Measurements from ENCODE around the gene TP53BP2. TPM values are rescaled to one million over a fixed set of nuclear protein-coding genes. Genes with fewer than 3 reads are reported as not detected.

The TP53BP2 gene
- total RNA-seq, 1 donor from 2014 or later = 52.9 TPM

- POLR2A ChIA-PET = interaction anchor here (1.0 kb wide), 1 partner anchor 22 kb away, joined by 5 read pairs; no protein-coding TSS in a partner anchor
These were observed 29.9 kb downstream of the TP53BP2 start for GRCh38 chr1:223815865-223816264.

GRCh38 chr1:223815020-223815853 lies 30.5 kb downstream of the TP53BP2 start:
- POLR2A ChIA-PET = interaction anchor here (1.7 kb wide), 1 partner anchor 30 kb away, joined by 3 read pairs; no protein-coding TSS in a partner anchor
- no peak overlapping the region for H3K4me3 Mint-ChIP-seq

More at GRCh38 chr1:223815865-223816264, 29.9 kb downstream of the TP53BP2 start:
- Mint-ChIP-seq H3K4me1 (peaks cover 13% of the 10 kb centered on the region), H3K36me3 (ENCODE audit: low read depth) (peaks cover 63% of the 10 kb centered on the region), H3K27me3 (no peaks in the 10 kb centered on the region), H3K9me3 (no peaks in the 10 kb centered on the region), H3K4me3 (no peak overlapping the region), H3K27ac (no peak overlapping the region)
- intact Hi-C loops (cut with micrococcal nuclease) = no loop called here
- TF ChIP-seq, protein P1, sequence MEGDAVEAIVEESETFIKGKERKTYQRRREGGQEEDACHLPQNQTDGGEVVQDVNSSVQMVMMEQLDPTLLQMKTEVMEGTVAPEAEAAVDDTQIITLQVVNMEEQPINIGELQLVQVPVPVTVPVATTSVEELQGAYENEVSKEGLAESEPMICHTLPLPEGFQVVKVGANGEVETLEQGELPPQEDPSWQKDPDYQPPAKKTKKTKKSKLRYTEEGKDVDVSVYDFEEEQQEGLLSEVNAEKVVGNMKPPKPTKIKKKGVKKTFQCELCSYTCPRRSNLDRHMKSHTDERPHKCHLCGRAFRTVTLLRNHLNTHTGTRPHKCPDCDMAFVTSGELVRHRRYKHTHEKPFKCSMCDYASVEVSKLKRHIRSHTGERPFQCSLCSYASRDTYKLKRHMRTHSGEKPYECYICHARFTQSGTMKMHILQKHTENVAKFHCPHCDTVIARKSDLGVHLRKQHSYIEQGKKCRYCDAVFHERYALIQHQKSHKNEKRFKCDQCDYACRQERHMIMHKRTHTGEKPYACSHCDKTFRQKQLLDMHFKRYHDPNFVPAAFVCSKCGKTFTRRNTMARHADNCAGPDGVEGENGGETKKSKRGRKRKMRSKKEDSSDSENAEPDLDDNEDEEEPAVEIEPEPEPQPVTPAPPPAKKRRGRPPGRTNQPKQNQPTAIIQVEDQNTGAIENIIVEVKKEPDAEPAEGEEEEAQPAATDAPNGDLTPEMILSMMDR (IDR thresholded peaks at IDR 0.05) = no peak
- CTCF ChIA-PET = no interaction called here
- ATAC-seq (ENCODE audit: low read depth) (no peak), DNase-seq (no peak)

DNA sequence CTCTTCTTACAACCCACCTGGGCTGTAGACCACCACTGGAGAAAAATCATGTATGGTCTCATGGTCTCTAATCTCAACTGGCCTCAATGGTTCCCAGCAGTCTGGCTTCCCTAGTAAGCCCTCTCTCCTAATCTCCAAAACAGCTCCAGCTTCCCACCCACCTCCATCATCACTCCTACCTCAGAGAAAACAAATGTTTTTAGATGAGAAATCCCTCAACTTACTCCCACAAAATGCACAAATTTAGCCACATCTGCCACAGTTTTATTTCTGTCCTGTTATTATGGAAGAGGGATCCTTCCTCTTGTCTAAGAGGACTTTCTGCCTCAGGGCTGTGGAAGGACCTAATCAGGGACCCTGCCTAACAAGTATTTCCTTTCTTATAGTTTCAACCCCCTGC lies 32.1 kb downstream of the TP53BP2 start:
- intact Hi-C loops (cut with micrococcal nuclease) = loop anchor here (5.0 kb wide), 2 partner anchors 94 to 299 kb away; partner anchors contain the start of gene FBXO28

More at GRCh38 chr1:223815020-223815853, 30.5 kb downstream of the TP53BP2 start:
- TF ChIP-seq, protein P1 (IDR thresholded peaks at IDR 0.05) = no peak
- intact Hi-C loops (cut with micrococcal nuclease) = no loop called here
- DNase-seq = no peak
- H3K36me3 Mint-ChIP-seq (ENCODE audit: low read depth) = peaks cover 60% of the 10 kb centered on the region
- peaks cover 13% of the 10 kb centered on the region for H3K4me1 Mint-ChIP-seq
- no peak for ATAC-seq (ENCODE audit: low read depth)
- H3K27me3 Mint-ChIP-seq = no peaks in the 10 kb centered on the region
- H3K9me3 Mint-ChIP-seq = no peaks in the 10 kb centered on the region
- no peak overlapping the region for H3K27ac Mint-ChIP-seq
- CTCF ChIA-PET = no interaction called here

GRCh38 chr1:223811634-223812101 lies 34.1 kb downstream of the TP53BP2 start:
- Mint-ChIP-seq H3K36me3 (ENCODE audit: low read depth) (peaks cover 62% of the 10 kb centered on the region), H3K9me3 (no peaks in the 10 kb centered on the region), H3K4me3 (no peak overlapping the region), H3K4me1 (peaks cover 13% of the 10 kb centered on the region), H3K27me3 (no peaks in the 10 kb centered on the region), H3K27ac (no peak overlapping the region)
- intact Hi-C loops (cut with micrococcal nuclease) = loop anchor here (1.0 to 5.0 kb wide), 5 partner anchors 33 to 522 kb away; partner anchors contain the start of genes FBXO28 and TP53BP2
- CTCF ChIA-PET = interaction anchor here (0.6 to 3.4 kb wide), 12 partner anchors 8 to 521 kb away, joined by 3 to 14 read pairs (median 4); no protein-coding TSS in a partner anchor
- POLR2A ChIA-PET = interaction anchor here (0.8 to 0.9 kb wide), 2 partner anchors 33 to 35 kb away, joined by 3 to 4 read pairs; no protein-coding TSS in a partner anchor
- TF ChIP-seq, protein P1 (IDR thresholded peaks at IDR 0.05) = no peak
- ATAC-seq (ENCODE audit: low read depth) (peak; percentile 42), DNase-seq (no peak)

More for the DNA sequence above, 32.1 kb downstream of the TP53BP2 start:
- no peak for DNase-seq
- Mint-ChIP-seq H3K4me1 (peaks cover 13% of the 10 kb centered on the region), H3K9me3 (no peaks in the 10 kb centered on the region), H3K4me3 (no peak overlapping the region), H3K27ac (no peak overlapping the region), H3K36me3 (ENCODE audit: low read depth) (peaks cover 55% of the 10 kb centered on the region), H3K27me3 (no peaks in the 10 kb centered on the region)
- POLR2A ChIA-PET = interaction anchor here (1.7 kb wide), 1 partner anchor 32 kb away, joined by 3 read pairs; no protein-coding TSS in a partner anchor
- CTCF ChIA-PET = interaction anchor here (0.9 kb wide), 1 partner anchor 31 kb away, joined by 3 read pairs; no protein-coding TSS in a partner anchor
- no peak for ATAC-seq (ENCODE audit: low read depth)
- TF ChIP-seq, protein P1 (IDR thresholded peaks at IDR 0.05) = no peak
